Upper lobe of left lung (tissue), 6 donors: Measurements from ENCODE around the gene SH2D3A. TPM values are rescaled to one million over a fixed set of nuclear protein-coding genes. Genes with fewer than 3 reads are reported as not detected.

Source experiments
- ATAC-seq, 2 donors: fragments of 200-7000 bp; cut with Tn5 transposase; one replicate each; pipeline ENCODE4 v1.9.1; 2022; ENCODE audit warnings: mild to moderate bottlenecking in 2 of 2, moderate library complexity in 2 of 2; ENCODE audit not compliant: low FRiP score in 2 of 2
- DNase-seq, 2 donors: peaks; one replicate each; pipeline ENCODE4 v3.0.0-alpha.2; 2019 to 2020
- H3K27ac ChIP-seq, 4 donors: fragments of 200-600 bp; sonication (generic); one replicate each; pipeline ENCODE4 v1.5.1; 2016 to 2019
- H3K27me3 ChIP-seq, 4 donors: fragments of 200-600 bp; sonication (generic); one replicate each; pipeline ENCODE4 v1.5.1; 2017 to 2019
- H3K36me3 ChIP-seq, 4 donors: fragments of 200-600 bp; sonication (generic); one replicate each; pipeline ENCODE4 v1.5.1; 2016 to 2019
- H3K4me1 ChIP-seq, 4 donors: fragments of 200-600 bp; sonication (generic); one replicate each; pipeline ENCODE4 v1.5.1; 2018 to 2019
- H3K4me3 ChIP-seq, 4 donors: fragments of 200-600 bp; sonication (generic); one replicate each; pipeline ENCODE4 v1.5.1; 2017 to 2019; ENCODE audit warnings: mild to moderate bottlenecking in 2 of 4, moderate library complexity in 1 of 4
- H3K9me3 ChIP-seq, 4 donors: fragments of 200-600 bp; sonication (generic); one replicate each; pipeline ENCODE4 v1.5.1; 2018 to 2019
- EP300 ChIP-seq, 4 donors: sonication (generic); formaldehyde crosslinking; IDR thresholded peaks; one replicate each; pipeline ENCODE4 v1.5.1; 2017; ENCODE audit warnings: antibody characterized with exemption in 4 of 4, control low read depth in 2 of 4
- POLR2A ChIP-seq, 4 donors: fragments of 450-650 bp; IDR thresholded peaks; one replicate each; pipeline ENCODE4 v1.5.1; 2016 to 2017; ENCODE audit warnings: antibody characterized with exemption in 4 of 4, mild to moderate bottlenecking in 2 of 4
- POLR2AphosphoS5 ChIP-seq, 2 donors: sonication (generic); formaldehyde crosslinking; IDR thresholded peaks; one replicate each; pipeline ENCODE4 v1.5.1; 2017; ENCODE audit warnings: antibody characterized with exemption in 2 of 2
- WGBS, 2 donors: methylation state at CpG; one replicate each; pipeline ENCODE4 v1.1.5; 2017 to 2018; 5-methylcytosine and 5-hydroxymethylcytosine counted together
- total RNA-seq, 6 donors: library from RNA; depleted of rRNA in 4 of 6; stranded (reverse); fragments of >200 nt in 4 of 6; gene quantifications; one replicate each; pipeline versions ENCODE4 v1.1.0 to v1.2.1, GENCODE V29; 2016 to 2021
- TF ChIP-seq, protein P1 (sequence below), 6 experiments: fragments of 450-650 bp in 4 of 6; fragments of 200-600 bp in 2 of 6; sonication (generic) in 2 of 6; IDR thresholded peaks; one replicate each; pipeline ENCODE4 v1.5.1; 2016 to 2019; ENCODE audit warnings: antibody characterized with exemption in 6 of 6
- donor health status: DM: no; HTN: no; CAD: no; lungs with moderate emphysema.
- donor health status: DM: no; HTN: yes; CAD: no; lungs with severe emphysema.

SH2D3A gene
- total RNA-seq, 6 donors from 2014 or later: 24.9 to 109 (median 35.8) TPM

- TF ChIP-seq, protein P1, sequence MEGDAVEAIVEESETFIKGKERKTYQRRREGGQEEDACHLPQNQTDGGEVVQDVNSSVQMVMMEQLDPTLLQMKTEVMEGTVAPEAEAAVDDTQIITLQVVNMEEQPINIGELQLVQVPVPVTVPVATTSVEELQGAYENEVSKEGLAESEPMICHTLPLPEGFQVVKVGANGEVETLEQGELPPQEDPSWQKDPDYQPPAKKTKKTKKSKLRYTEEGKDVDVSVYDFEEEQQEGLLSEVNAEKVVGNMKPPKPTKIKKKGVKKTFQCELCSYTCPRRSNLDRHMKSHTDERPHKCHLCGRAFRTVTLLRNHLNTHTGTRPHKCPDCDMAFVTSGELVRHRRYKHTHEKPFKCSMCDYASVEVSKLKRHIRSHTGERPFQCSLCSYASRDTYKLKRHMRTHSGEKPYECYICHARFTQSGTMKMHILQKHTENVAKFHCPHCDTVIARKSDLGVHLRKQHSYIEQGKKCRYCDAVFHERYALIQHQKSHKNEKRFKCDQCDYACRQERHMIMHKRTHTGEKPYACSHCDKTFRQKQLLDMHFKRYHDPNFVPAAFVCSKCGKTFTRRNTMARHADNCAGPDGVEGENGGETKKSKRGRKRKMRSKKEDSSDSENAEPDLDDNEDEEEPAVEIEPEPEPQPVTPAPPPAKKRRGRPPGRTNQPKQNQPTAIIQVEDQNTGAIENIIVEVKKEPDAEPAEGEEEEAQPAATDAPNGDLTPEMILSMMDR (IDR thresholded peaks at IDR 0.05): no peak
- TF ChIP-seq EP300 (IDR thresholded peaks at IDR 0.05): no peak
- no peak for TF ChIP-seq POLR2A (IDR thresholded peaks at IDR 0.05)
- TF ChIP-seq POLR2AphosphoS5 (IDR thresholded peaks at IDR 0.05): no peak
- no peak overlapping the region for H3K27ac ChIP-seq
- no peak overlapping the region for H3K4me3 ChIP-seq
- no peaks in the 10 kb centered on the region for H3K27me3 ChIP-seq
- no peaks in the 10 kb centered on the region for H3K9me3 ChIP-seq
- 61 to 63% methylated on average over 9 to 22 of the region's 24 CpGs for WGBS, 2 donors
- DNase-seq: peak in 1 of 2 donors; percentile 66
- peaks cover 0 to 34% (median 12%) of the 10 kb centered on the region in 4 donors for H3K36me3 ChIP-seq
- ATAC-seq: no peak
- H3K4me1 ChIP-seq: no peaks in the 10 kb centered on the region
Measured at GRCh38 chr19:6713773-6714692, 53.2 kb downstream of the SH2D3A start.

DNA sequence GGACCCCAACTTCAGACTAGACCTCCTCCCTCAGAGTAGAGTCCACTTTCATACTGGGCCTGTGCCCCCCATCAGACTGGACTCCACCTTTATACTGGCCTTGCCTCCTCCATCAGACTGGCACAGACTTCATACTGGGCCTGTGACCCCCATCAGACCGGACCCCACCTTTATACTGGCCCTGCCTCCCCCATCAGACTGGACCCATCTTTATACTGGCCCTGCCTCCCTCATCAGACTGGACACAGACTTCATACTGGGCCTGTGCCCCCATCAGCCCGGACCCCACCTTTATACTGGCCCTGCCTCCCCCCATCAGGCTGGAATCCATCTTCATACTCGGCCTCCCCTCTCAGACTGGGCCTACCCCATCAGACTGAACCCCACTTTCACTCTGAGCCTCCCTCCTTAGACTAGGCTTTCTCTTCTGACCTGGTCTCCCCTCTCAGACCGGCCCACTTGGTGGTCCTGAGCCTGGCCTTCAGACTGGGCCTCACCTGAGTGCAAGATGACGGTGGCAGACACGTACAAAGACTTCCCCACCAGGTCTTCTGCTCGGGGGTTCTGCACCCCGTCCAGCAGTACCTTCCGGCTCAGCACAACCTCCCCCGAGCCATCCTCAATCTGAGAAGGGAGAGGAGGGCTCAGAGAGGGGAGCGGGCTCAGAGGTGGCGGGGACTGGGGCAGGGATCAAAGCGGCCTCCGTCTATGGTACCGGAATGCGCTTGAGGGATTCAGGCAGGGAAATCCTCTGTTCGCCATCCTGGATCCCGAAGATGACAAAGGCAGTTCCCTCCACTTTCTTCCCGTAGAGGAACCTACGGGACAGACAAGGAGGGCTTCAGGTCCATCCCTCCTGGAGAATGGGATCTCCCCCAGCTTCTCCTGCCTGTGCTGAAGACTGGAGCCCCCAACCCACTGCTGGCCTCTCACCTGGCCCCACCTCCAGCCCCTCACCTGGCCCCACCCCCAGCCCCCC is 54.3 kb downstream of the SH2D3A start:
- DNase-seq: no peak
- H3K27ac ChIP-seq: no peak overlapping the region

DNA sequence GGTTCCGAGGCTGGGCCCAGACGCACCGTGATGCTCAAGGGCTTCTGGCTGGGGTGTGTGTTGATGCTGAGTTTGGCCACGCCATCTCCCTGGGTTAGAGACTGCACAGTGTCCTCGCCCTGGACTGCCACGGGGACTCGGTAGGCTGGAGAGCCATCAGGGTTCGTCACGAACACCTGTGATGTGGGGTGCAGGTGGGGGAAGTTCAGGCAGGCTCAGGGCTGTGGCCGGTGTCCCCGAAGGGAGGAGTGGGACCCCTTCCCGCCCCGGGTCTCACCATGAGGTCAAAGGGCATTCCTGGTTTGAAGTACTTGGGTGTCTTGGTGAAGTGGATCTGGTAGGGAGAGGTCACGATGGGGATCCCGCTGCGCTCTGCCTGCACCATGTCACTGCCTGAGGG is 55.0 kb downstream of the SH2D3A start:
- DNase-seq (no peak), ATAC-seq (no peak)
- H3K36me3 ChIP-seq: peaks cover 0 to 36% (median 13%) of the 10 kb centered on the region in 4 donors
- WGBS, 2 donors: 83 to 92% methylated on average over 7 to 12 of the region's 16 CpGs
- H3K4me1 ChIP-seq: no peaks in the 10 kb centered on the region
- no peaks in the 10 kb centered on the region for H3K9me3 ChIP-seq
- H3K4me3 ChIP-seq: no peak overlapping the region
- no peaks in the 10 kb centered on the region for H3K27me3 ChIP-seq
- TF ChIP-seq POLR2A (IDR thresholded peaks at IDR 0.05): no peak
- TF ChIP-seq, protein P1 (IDR thresholded peaks at IDR 0.05): no peak
- TF ChIP-seq EP300 (IDR thresholded peaks at IDR 0.05): no peak
- no peak for TF ChIP-seq POLR2AphosphoS5 (IDR thresholded peaks at IDR 0.05)
- no peak overlapping the region for H3K27ac ChIP-seq

More for the DNA sequence above, 54.3 kb downstream of the SH2D3A start:
- 90 to 94% methylated on average over 20 of the region's 20 CpGs for WGBS, 2 donors
- ATAC-seq: no peak
- Histone ChIP-seq H3K4me1 (no peaks in the 10 kb centered on the region), H3K4me3 (no peak overlapping the region), H3K9me3 (no peaks in the 10 kb centered on the region), H3K27me3 (no peaks in the 10 kb centered on the region), H3K36me3 (peaks cover 0 to 37% (median 12%) of the 10 kb centered on the region in 4 donors)
- no peak for TF ChIP-seq POLR2AphosphoS5 (IDR thresholded peaks at IDR 0.05)
- TF ChIP-seq POLR2A (IDR thresholded peaks at IDR 0.05): no peak
- TF ChIP-seq EP300 (IDR thresholded peaks at IDR 0.05): no peak
- TF ChIP-seq, protein P1 (IDR thresholded peaks at IDR 0.05): no peak

DNA sequence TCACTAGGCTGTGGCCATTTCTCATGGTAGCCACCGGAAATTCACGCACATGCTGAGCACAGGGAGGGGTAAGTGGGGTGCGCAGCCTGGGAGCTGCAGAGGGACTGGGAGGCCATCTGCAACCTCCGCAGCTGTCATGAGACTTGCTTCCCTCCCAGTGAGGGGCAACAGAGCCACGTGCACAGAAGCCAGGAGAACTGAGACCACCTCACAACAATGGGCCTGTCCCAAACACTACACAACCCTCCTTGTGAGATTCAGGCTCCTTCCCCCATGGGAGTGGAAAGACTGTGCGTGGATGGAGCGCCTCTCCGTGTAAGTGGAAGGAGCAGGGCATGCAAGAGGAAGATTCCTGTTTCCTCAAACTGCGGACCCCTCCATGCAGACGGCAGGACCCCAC is 55.6 kb downstream of the SH2D3A start:
- WGBS, 2 donors: 78 to 88% methylated on average over 10 of the region's 10 CpGs
- Histone ChIP-seq H3K27ac (no peak overlapping the region), H3K27me3 (no peaks in the 10 kb centered on the region), H3K9me3 (no peaks in the 10 kb centered on the region), H3K4me1 (no peaks in the 10 kb centered on the region), H3K36me3 (peaks cover 0 to 34% (median 16%) of the 10 kb centered on the region in 4 donors), H3K4me3 (no peak overlapping the region)
- ATAC-seq (no peak), DNase-seq (no peak)
- no peak for TF ChIP-seq POLR2A (IDR thresholded peaks at IDR 0.05)
- TF ChIP-seq EP300 (IDR thresholded peaks at IDR 0.05): no peak
- TF ChIP-seq, protein P1 (IDR thresholded peaks at IDR 0.05): no peak
- no peak for TF ChIP-seq POLR2AphosphoS5 (IDR thresholded peaks at IDR 0.05)
